RWPE1 (cell line): ENCODE data around the gene FKBP8.

ENCODE experiments used
- CTCF ChIA-PET: fragments of 350-600 bp; sonication (Branson Sonifier 250); formaldehyde crosslinking; extraction: SDS; loops from one replicate; lab custom pipeline; 2021; lab: Yijun Ruan, JAX
- POLR2A ChIA-PET: fragments of 400-600 bp; formaldehyde crosslinking; extraction: SDS; loops from one replicate; lab custom pipeline; 2020; ENCODE audit warnings: antibody characterized with exemption; ENCODE audit not compliant: low non-redundant PET; lab: Yijun Ruan, JAX
- DNase-seq: peaks from one replicate; pipeline ENCODE4 v3.0.0; 2012; ENCODE audit warnings: low spot score
- H3K27ac ChIP-seq: fragments of 450-650 bp; 2 replicates; pipeline ENCODE4 v1.5.1; 2017
- TF ChIP-seq, protein P1 (sequence below): fragments of 450-650 bp; conservative IDR thresholded peaks from 2 replicates; pipeline ENCODE4 v1.5.1; 2017; ENCODE audit warnings: low read depth, mild to moderate bottlenecking

Gene FKBP8

DNA sequence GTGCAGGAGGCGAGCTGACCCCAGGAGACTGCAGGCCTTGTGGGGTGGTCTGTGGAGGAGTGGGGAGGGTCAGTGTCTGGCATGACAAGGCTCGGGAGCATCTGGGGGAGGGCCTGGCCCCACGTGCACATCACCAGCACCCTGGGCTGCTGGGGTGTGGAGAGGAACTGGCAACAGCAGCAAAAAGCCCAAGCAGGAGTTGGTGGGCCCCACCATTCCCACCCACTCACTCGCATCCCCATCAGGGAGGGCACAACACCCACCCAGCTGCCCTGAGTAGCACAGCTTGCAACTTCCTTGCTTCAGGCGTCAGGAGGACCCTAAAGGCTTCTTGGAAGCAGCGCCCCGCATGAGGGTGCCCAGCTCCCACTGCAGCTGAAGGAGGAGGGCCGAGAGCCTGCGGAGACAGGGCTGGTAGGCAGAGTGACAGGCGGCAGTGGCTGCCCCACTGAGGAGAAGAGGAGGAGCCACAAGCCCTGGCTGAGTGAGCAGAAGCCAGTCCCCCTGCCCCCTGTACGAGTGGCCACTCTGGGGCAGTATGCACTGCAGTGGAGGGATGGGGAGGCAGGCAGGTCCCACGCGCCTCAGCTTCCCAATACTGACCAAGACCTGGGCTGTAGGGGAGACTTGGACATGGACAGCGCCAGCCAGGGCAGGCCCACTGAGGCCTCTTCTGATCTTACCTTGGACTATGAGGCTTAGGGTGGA is 48.0 kb downstream of the FKBP8 start:
- TF ChIP-seq, protein P1, sequence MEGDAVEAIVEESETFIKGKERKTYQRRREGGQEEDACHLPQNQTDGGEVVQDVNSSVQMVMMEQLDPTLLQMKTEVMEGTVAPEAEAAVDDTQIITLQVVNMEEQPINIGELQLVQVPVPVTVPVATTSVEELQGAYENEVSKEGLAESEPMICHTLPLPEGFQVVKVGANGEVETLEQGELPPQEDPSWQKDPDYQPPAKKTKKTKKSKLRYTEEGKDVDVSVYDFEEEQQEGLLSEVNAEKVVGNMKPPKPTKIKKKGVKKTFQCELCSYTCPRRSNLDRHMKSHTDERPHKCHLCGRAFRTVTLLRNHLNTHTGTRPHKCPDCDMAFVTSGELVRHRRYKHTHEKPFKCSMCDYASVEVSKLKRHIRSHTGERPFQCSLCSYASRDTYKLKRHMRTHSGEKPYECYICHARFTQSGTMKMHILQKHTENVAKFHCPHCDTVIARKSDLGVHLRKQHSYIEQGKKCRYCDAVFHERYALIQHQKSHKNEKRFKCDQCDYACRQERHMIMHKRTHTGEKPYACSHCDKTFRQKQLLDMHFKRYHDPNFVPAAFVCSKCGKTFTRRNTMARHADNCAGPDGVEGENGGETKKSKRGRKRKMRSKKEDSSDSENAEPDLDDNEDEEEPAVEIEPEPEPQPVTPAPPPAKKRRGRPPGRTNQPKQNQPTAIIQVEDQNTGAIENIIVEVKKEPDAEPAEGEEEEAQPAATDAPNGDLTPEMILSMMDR, result no peak
- H3K27ac ChIP-seq, result peak overlapping the region; percentile 85
- no peak for DNase-seq
- ChIA-PET POLR2A (no interaction called here), CTCF (interaction anchor here (0.6 kb wide), 1 partner anchor 25 kb away, joined by 4 read pairs; no protein-coding TSS in a partner anchor)

DNA sequence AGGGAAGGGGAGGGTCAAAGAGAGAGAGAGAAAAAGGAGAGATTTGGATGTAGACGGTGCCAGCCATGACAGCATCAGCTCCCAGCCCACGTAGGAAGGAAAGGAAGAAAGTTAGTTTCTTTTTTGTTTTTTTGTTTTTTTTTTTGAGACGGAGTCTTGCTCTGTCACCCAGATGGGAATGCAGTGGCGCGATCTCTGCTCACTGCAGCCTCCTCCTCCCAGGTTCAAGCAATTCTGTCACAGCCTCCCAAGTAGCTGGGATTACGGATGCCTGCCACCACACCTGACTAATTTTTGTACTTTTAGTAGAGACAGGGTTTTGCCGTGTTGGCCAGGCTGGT is 49.1 kb downstream of the FKBP8 start:
- ChIA-PET CTCF (interaction anchor here (0.6 to 0.8 kb wide), 3 partner anchors 12 to 654 kb away, joined by 3 to 4 read pairs (median 3); no protein-coding TSS in a partner anchor), POLR2A (no interaction called here)
- DNase-seq, result no peak
- TF ChIP-seq, protein P1, result no peak
- peak overlapping the region; percentile 85 for H3K27ac ChIP-seq

DNA sequence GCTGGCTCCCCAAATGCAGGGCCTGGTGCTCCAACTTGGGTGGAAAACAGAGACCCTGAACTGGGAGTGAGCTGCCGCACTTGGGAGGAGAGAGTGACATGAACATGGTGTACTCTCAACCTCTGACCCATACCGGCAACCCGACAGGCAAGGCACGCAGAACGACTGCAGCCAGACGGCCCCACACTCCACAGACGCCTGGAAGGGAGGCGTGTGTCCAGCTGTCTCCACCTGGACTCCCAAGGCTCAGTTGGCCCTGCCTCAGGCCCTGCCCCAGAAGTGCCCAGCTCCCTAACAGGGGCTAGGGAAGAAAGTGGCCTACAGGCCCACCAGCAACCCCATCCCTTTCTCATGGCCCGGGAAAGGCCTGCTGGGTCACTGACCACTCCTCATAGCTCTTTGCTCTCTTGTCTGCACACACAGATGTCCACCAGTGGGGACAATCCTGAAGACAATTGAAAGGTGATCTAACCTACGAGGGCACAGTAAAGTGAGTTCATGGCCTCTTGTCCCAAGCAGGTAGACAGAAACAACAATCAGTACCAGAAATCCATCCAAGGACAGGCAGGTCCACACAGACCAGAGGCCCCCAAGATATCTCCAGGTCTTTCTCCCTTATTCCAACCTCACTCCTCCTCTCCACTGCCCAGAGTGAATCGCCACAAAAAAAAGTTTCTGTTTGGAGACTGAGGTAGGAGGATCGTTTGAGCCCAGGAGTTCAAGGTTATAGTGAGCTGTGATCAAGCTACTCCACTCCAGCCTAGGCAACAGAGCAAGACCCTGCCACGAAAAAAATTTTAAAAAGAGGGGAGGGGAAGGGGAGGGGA is 49.7 kb downstream of the FKBP8 start:
- TF ChIP-seq, protein P1, result no peak
- ChIA-PET POLR2A (no interaction called here), CTCF (interaction anchor here (0.6 to 1.4 kb wide), 2 partner anchors 32 to 655 kb away, joined by 3 read pairs; no protein-coding TSS in a partner anchor)
- peak overlapping the region; percentile 37 for H3K27ac ChIP-seq
- no peak for DNase-seq

DNA sequence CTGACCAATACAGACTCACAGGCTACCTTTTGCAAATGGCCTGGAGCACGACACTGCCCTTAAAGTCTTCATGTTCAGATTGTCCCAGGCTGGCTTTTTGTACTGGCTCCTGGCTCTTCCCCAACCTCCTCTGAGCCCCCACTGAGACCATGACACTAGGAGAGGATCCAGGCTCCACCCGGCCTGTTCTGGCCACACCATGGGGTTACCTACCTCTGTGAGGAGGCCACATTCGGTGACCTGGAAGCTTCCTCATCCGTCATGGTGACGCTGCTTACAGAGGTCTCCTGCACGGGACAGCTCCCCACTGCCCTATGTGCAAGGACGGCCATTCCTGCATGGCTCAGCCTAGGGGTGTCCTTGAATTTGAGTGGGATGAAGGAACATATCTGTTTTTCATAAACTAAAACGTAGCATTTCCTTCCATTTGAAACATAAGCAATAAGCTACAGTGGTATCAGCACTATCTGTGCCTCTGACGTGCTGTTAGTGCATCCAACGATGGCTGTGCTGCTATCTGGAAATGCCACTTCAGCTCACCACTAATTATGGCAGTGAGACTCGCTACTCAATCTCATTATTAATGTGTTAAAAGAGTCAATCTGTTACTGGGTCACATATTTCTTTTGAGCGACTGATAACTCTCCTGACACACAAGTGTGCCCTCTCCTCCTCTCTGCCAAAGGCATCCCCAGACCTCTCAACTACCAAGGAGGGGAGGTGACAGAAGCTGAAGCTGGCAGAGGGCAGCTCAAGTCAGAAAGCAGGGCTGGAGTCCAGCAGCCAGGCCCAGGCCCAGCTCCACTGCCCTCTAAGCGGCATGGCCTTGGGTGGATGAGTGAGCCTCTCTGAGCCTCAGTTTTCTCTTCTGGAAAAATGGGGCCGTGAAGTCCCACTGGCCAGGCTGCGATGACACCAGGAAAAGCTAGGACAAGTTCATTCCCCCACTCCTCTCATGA is 51.1 kb downstream of the FKBP8 start:
- TF ChIP-seq, protein P1, result no peak
- DNase-seq, result no peak
- peak overlapping the region; percentile 37 for H3K27ac ChIP-seq
- POLR2A ChIA-PET, result no interaction called here
- CTCF ChIA-PET, result interaction anchor here (0.7 to 1.4 kb wide), 2 partner anchors 31 to 374 kb away, joined by 3 read pairs; no protein-coding TSS in a partner anchor

DNA sequence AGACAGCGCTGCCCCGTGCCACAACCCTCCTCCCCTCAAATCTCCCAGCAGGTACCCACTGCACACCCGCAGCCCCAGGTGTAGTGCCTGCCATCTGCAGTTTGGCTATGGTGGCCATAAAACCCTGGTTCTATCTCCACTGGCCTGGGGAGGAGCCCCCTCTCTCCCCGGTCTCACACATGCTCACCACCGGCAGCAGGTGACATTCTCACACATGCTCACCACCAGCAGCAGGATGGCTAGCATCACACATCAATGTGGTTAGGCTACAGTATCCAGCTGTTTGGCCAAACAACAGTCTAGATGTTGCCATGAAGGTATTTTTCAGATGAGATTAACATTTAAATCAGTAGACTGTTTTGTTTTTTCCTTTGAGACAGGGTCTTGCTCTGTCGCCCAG is 52.6 kb downstream of the FKBP8 start:
- peak overlapping the region; percentile 88 for H3K27ac ChIP-seq
- POLR2A ChIA-PET, result no interaction called here
- CTCF ChIA-PET, result no interaction called here
- no peak for DNase-seq
- TF ChIP-seq, protein P1, result no peak
